Ectodermal cell (in vitro differentiated cells): ENCODE measurements around the gene KLC4.

Experiments
- H3K27ac ChIP-seq: 2 replicates; pipeline ENCODE4 v1.7.0; 2013; ENCODE audit warnings: mild to moderate bottlenecking, low read depth, low read length; ENCODE audit not compliant: insufficient read depth, poor library complexity, severe bottlenecking
- H3K27me3 ChIP-seq: 2 replicates; pipeline ENCODE4 v1.7.0; 2013; ENCODE audit warnings: mild to moderate bottlenecking, low read length; ENCODE audit not compliant: insufficient read depth, control insufficient read depth, poor library complexity, severe bottlenecking
- H3K36me3 ChIP-seq: one replicate; pipeline ENCODE4 v1.7.0; 2013; ENCODE audit warnings: low read length; ENCODE audit not compliant: control insufficient read depth, insufficient read depth
- H3K4me1 ChIP-seq: one replicate; pipeline ENCODE4 v1.7.0; 2013; ENCODE audit warnings: low read length; ENCODE audit not compliant: control insufficient read depth, insufficient read depth
- H3K4me3 ChIP-seq: 2 replicates; pipeline ENCODE4 v1.7.0; 2013; ENCODE audit warnings: low read depth, low read length, control low read depth; ENCODE audit not compliant: insufficient read depth
- H3K9me3 ChIP-seq: 2 replicates; pipeline ENCODE4 v1.7.0; 2013; ENCODE audit warnings: mild to moderate bottlenecking, low read length, moderate library complexity; ENCODE audit not compliant: control insufficient read depth
- WGBS, 2 experiments: methylation state at CpG; one replicate each; pipeline ENCODE4 v1.1.7; 2013; ENCODE audit warnings: missing lambda C conversion rate in 2 of 2; 5-methylcytosine and 5-hydroxymethylcytosine counted together

The KLC4 gene

GRCh38 chr6:43093436-43094289, 34.2 kb downstream of the KLC4 start:
- Histone ChIP-seq H3K27me3 (no peaks in the 10 kb centered on the region), H3K36me3 (no peaks in the 10 kb centered on the region), H3K4me3 (no peak overlapping the region), H3K4me1 (peaks cover 59% of the 10 kb centered on the region), H3K27ac (peak overlapping the region; percentile 73), H3K9me3 (no peaks in the 10 kb centered on the region)
- 77 to 78% methylated on average over 9 of the region's 9 CpGs for WGBS, 2 experiments

GRCh38 chr6:43095939-43096338, 36.5 kb downstream of the KLC4 start:
- WGBS, 2 experiments: 78 to 84% methylated on average over 7 of the region's 7 CpGs
- peaks cover 36% of the 10 kb centered on the region for H3K4me1 ChIP-seq

GRCh38 chr6:43096451-43097097, 37.1 kb downstream of the KLC4 start:
- Histone ChIP-seq H3K27me3 (no peaks in the 10 kb centered on the region), H3K27ac (peak overlapping the region; percentile 55), H3K4me1 (peaks cover 34% of the 10 kb centered on the region), H3K36me3 (no peaks in the 10 kb centered on the region), H3K4me3 (no peak overlapping the region), H3K9me3 (no peaks in the 10 kb centered on the region)
- 51 to 56% methylated on average over 7 of the region's 8 CpGs for WGBS, 2 experiments

More at GRCh38 chr6:43095939-43096338, 36.5 kb downstream of the KLC4 start:
- Histone ChIP-seq H3K4me3 (no peak overlapping the region), H3K27me3 (no peaks in the 10 kb centered on the region), H3K9me3 (no peaks in the 10 kb centered on the region), H3K27ac (peak overlapping the region; percentile 55), H3K36me3 (no peaks in the 10 kb centered on the region)

- 80 to 85% methylated on average over 5 of the region's 5 CpGs for WGBS, 2 experiments
- no peaks in the 10 kb centered on the region for H3K9me3 ChIP-seq
Observed at GRCh38 chr6:43097098-43097489, 37.7 kb downstream of the KLC4 start.

GRCh38 chr6:43097502-43097901, 38.1 kb downstream of the KLC4 start:
- H3K36me3 ChIP-seq: no peaks in the 10 kb centered on the region
- no peak overlapping the region for H3K4me3 ChIP-seq
- H3K9me3 ChIP-seq: no peaks in the 10 kb centered on the region
- 91 to 92% methylated on average over 4 of the region's 4 CpGs for WGBS, 2 experiments
- no peak overlapping the region for H3K27ac ChIP-seq
- peaks cover 34% of the 10 kb centered on the region for H3K4me1 ChIP-seq
- H3K27me3 ChIP-seq: no peaks in the 10 kb centered on the region

More at GRCh38 chr6:43097098-43097489, 37.7 kb downstream of the KLC4 start:
- no peaks in the 10 kb centered on the region for H3K36me3 ChIP-seq
- no peaks in the 10 kb centered on the region for H3K27me3 ChIP-seq
- H3K4me1 ChIP-seq: peaks cover 34% of the 10 kb centered on the region
- H3K27ac ChIP-seq: no peak overlapping the region
- no peak overlapping the region for H3K4me3 ChIP-seq

- H3K4me3 ChIP-seq: no peak overlapping the region
- no peaks in the 10 kb centered on the region for H3K36me3 ChIP-seq
- H3K27ac ChIP-seq: no peak overlapping the region
- 84 to 98% methylated on average over 3 to 4 of the region's 4 CpGs for WGBS, 2 experiments
- peaks cover 14% of the 10 kb centered on the region for H3K4me1 ChIP-seq
- H3K9me3 ChIP-seq: no peaks in the 10 kb centered on the region
- H3K27me3 ChIP-seq: no peaks in the 10 kb centered on the region
Observed at GRCh38 chr6:43101497-43101896, 42.1 kb downstream of the KLC4 start.

GRCh38 chr6:43103253-43103876, 43.9 kb downstream of the KLC4 start:
- peaks cover 6% of the 10 kb centered on the region for H3K4me1 ChIP-seq
- no peak overlapping the region for H3K4me3 ChIP-seq
- no peaks in the 10 kb centered on the region for H3K27me3 ChIP-seq
- H3K36me3 ChIP-seq: no peaks in the 10 kb centered on the region
- no peaks in the 10 kb centered on the region for H3K9me3 ChIP-seq
- 74 to 80% methylated on average over 1 to 2 of the region's 2 CpGs for WGBS, 2 experiments
- no peak overlapping the region for H3K27ac ChIP-seq

GRCh38 chr6:43105538-43106222, 46.2 kb downstream of the KLC4 start:
- Histone ChIP-seq H3K36me3 (no peaks in the 10 kb centered on the region), H3K4me1 (peaks cover 6% of the 10 kb centered on the region), H3K27me3 (no peaks in the 10 kb centered on the region), H3K4me3 (no peak overlapping the region), H3K9me3 (no peaks in the 10 kb centered on the region), H3K27ac (peak overlapping the region; percentile 52)
- 85 to 87% methylated on average over 9 of the region's 9 CpGs for WGBS, 2 experiments

GRCh38 chr6:43107344-43108062, 48.1 kb downstream of the KLC4 start:
- H3K9me3 ChIP-seq: no peaks in the 10 kb centered on the region
- 95 to 97% methylated on average over 11 to 12 of the region's 12 CpGs for WGBS, 2 experiments
- no peaks in the 10 kb centered on the region for H3K27me3 ChIP-seq
- no peak overlapping the region for H3K27ac ChIP-seq
- H3K36me3 ChIP-seq: no peaks in the 10 kb centered on the region
- H3K4me3 ChIP-seq: no peak overlapping the region
- H3K4me1 ChIP-seq: peaks cover 6% of the 10 kb centered on the region
